NOMO-1 (cell line): ENCODE results near the gene TSR3.

Experiments used
- DNase-seq, 2 experiments: peaks; one replicate each; lab custom pipeline; 2025; ENCODE audit not compliant: unreplicated experiment in 2 of 2; lab: John Stamatoyannopoulos, UW

The TSR3 gene

DNA sequence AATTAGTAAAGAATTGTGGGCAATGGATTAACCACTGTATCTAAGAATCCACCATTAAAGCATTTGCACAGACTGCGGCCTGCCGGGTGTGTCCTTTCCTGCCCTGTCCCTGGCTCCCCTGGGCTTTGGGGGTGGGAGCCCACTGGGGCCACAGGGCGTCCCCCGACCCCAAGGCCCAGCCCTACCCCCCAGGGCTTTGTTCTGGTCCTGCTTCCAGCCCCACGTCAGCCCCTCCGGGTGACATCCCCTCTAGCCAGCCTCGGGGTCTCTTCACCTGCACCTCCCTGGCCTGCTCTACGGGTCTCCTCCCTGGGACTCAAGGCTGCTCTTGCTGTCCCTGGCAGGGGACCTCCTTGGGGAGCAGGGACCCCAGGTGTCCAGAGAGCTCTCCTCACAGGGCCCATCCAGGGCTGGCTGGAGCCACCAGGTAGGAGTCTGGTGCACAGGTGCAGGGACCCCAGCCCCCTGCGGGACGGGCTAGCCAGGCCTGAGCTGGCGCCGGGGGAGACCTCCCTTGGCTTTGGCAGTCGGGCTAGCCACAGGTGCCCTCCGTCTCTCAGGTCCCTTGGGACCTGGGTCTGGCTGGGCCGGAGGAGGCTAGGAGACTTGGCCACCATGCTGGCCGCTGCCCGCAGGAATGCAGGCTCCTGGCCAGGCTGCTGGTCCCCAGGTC, 24.6 kb downstream of the TSR3 start:
- no peak for DNase-seq

DNA sequence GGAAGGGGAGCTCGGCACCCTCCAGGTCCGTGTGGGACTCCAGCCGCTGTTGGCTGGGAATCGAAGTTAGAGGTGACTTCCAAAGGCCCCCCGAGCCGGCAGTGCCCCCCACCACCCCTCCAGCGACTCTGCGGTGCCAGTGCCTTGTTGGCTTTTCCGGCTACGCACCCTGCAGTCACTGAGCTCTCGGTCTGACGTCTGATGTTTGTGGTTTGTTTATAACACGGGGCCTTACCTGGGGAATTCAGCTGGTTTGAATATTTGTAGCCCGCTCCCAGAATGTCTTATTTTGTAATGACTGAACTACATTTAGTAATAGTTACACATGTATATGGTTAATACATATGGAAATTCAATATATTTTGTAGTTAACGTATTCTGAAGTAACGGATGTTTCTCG, 25.3 kb downstream of the TSR3 start:
- DNase-seq = no peak

DNA sequence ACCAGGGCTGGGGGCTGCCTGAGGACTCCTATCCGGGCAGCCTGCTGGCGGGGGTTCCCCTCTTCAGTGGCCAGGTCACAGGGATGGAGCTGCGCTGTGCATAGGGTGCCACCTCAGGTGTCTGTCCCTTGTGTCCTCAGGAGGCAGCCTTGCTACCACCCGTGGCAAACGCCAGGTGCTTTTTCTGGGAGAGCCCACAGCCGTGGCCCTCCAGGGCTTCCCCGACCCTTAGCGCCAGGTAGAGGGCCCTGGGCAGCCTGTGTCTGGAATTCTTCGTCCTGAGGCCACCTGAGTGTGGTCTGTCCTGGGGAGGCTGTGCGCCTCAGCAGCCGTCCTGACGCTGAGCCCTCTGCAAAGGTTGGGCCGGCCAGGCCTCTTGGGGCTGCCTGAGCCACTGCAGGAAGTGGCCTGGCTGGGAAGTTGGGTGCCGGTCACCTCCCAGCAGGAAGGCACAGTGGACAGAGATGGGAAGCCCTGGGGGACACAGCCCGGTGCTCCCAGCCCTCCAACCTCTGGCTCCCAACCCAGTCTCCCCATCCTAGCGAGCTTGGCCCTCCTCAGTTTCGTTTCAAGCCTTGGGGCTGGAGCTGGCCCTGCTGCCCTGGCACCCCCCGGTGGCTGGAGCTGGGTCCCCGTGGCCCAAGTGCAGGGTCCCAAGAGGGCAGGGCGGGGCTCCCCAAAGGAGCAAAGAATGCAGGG, 25.9 kb downstream of the TSR3 start:
- no peak for DNase-seq

DNA sequence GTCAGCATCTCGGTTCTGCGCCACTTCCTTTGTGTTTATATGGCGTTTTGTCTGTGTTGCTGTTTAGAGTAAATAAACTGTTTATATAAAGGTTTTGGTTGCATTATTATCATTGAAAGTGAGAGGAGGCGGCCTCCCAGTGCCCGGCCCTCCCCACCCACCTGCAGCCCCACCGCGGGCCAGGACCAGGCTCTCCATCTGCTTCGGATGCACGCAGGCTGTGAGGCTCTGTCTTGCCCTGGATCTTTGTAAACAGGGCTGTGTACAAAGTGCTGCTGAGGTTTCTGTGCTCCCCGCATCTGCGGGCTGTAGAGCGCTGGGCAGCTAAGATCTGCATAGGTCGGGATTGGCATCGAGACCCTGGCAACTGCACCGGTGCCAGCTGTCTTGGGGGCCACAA, 26.4 kb downstream of the TSR3 start:
- DNase-seq = no peak

DNA sequence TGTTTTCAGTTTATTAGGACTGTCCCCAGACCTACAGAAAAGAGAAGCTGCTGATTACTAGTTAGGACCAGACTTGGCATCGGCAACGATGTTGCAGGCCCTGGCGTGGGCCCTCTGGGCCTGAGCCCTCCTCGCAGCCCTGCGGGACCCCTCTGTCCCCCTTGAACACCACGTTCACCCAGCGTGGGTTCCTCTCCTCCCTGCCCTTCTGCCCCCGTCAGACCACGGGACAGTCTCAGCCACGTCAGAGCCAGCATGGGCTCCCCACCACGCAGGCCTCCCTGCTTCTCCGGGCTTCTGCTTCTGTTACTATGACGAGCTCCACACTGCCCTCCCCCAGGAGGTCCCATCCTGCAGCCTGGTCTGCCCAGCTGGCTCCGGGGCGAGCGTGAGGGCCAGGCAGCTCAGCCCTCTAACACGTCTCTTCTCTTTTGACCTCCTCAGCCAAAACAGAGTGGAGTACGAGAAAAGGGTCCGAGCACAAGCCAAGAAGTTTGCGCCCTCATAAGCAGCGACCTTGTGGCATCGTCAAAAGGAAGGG, 27.3 kb downstream of the TSR3 start:
- no peak for DNase-seq

DNA sequence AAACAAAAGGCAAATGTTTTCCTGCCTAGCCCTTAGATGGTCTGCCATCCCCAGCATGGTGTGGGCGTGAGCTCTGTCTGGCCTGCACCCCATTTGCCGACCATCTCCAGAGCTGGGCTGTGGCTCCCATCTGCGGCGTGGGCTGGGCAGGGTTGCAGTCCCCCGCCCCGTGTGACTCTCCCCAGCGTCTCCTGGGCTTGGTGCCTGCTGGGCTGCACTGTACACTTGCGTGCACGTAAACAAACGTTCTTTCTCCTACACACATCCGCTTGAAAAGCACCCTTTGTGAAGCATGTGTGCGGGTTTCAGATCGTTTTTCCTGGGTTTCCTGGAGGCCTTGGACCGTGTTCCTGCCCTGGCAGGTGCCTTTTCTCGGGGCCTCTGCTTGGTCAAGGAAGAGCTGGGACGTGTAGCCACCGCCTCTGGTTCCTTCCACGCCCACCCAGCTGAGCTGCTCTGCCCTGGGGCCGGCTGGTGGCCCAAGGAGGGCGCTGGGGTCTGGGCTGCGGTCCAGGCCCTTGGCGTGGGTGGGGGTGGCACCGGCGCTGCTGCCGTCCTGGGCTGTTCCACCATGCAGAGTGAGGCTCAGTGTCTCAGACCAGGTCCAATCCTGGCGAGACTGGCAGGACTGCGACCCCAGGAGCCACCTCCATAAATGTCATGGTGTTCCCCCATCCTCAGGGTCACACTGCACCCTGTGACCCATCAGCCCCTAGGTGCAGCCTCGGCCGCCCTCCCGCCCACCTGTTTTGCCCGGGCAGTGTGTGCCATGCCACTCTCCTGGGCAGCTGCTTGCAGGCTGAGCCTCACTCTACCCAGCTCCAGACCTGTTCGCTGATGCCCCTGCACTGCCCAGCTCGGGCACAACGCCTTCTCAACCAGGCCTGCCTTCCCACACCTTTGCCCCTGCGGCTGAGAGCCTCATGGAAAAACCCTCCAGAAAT, 28.1 kb downstream of the TSR3 start:
- no peak for DNase-seq

DNA sequence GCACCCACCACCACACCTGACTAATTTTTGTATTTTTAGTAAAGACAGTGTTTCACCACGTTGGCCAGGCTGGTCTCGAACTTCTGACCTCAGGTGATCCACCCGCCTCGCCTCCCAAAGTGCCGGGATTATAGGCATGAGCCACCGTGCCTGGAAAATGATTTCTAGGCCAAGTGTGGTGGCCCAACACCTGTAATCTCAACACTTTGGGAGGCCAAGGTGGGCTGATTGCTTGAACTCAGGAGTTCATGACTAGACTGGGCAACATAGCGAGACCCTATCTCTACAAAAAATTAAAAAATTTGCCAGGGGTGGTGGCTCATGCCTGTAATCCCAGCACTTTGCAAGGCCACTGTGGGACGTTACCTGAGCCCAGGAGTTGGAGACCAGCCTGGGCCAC, 29.3 kb downstream of the TSR3 start:
- DNase-seq = no peak

DNA sequence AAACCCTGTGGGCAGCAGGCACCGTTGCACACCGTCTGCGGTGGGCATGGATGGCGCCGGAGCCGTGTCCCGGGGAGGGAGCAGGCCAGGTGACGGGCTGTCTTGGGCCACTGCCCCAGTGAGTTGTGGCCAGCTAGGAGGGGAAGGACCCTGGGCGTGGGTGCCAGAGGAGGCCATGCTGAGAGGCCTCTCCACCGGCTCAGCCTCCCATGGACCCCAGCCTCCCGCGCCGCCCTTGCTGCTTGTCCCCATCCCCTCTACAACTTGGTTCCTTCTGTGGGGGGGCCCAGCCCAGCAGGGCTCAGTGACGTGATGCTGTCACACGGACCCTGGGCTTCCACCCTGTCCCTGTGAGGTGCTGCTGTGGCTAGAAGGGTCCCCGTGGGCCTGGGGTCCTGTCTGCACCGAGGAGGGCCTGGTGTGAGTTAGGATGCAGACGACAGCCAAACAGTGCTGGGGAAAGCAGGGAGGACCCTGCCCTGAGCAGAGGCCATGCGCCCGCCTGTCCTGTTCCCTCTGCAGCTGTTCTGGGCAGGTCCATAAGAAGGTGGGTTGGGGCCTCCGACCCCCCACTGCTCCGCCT, 30.9 kb downstream of the TSR3 start:
- no peak for DNase-seq

DNA sequence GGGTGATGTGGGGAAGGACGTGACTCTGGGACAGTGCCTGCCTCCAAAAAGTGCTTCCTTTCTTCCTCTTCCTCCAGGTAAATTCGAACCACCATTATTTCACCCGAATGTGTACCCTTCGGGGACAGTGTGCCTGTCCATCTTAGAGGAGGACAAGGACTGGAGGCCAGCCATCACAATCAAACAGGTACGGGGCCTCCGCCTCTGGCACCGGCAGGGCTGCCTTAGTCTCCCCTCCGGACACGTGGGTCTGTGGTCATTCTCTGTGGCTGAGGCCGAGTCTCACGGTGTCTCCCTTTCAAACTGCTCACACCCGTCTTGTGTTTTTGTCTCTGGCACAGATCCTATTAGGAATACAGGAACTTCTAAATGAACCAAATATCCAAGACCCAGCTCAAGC, 31.6 kb downstream of the TSR3 start:
- no peak for DNase-seq

DNA sequence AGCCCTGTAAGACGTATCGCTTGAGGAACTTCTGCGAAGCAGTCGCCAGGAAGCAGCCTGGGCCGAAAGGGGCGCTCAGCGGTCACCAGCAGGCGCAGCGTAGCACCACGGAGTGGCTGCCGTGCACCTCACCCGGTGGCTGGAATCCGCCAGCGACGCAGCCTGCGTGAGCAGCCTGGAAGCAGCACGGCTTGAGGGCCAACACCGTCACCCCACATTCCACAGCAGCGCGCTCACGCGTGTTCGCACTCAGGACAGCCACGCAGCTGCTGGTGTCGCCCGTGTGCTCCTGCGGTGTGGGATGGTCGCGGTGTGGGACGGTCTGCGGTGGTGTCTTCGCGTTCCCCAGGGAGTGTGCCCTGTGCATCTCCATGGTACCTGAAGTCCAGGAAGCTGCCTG, 32.6 kb downstream of the TSR3 start:
- DNase-seq = no peak

DNA sequence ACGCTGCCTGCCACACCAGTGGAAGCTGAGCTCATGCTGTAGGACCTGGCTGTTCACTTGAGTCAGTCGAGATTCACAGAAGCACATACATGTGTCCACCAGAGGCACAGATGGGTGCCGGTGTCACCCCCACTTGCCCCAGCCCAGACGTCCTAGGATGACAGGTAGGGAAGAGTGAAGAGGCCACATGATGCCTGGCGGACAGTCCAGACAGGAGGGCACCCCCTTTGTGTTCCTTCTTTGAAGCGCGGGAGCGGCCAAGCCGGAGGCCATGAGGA, 33.5 kb downstream of the TSR3 start:
- DNase-seq = no peak

DNA sequence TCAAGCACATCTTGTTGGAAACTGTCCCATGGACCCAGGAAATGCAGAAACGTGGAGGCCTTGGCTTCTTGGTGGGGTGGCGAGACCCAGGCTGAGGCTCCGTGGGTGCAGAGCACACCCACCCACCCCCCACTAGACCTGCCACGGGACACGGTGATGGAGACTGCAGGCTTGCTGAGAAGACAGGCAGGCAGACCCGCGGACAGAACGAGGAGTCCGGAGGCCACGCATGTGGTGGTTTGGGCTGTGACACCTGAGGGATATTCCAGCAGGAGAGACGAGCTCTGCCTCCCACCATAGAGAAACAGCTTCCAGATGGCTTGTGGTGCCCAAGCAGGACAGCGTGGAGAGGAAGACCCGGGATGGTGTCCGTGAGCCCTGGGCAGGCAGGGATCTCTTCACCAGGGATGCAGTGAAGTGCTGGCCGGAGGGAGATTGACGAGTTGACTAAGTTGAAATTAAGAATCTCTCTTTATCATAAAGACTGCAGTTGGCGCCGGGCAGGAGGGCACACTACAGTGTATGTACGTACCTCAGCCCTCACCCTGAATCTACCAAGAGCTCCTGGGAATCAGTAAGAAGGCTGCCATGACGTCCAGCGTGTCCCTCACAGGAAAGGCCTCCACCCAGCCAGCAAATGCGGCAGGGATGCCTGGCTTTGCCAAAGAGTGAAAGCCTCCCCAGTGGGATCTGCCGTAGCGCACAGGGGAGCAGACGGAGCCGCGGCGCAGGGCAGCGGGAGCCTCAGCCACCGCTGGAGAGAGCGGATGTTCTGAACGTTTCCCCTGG, 34.0 kb downstream of the TSR3 start:
- no peak for DNase-seq

DNA sequence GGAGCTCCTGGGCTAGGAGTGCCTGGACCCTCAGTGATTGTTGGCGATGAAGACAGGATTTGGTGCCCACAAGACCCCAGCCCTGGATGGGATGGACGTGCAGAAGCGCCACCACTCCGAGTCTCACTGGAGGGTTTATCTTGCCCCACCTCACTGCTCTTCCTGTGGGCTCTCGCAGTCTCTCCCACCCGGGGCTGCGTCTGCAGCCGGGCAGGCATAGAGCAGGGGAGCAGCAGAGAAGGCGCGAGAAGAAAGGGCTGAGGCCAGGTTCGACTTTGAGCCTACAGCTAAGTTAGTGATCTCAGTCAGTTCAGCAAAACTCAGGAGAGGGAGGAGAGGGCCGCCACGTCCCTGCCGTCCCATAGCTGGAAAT, 35.7 kb downstream of the TSR3 start:
- no peak for DNase-seq

DNA sequence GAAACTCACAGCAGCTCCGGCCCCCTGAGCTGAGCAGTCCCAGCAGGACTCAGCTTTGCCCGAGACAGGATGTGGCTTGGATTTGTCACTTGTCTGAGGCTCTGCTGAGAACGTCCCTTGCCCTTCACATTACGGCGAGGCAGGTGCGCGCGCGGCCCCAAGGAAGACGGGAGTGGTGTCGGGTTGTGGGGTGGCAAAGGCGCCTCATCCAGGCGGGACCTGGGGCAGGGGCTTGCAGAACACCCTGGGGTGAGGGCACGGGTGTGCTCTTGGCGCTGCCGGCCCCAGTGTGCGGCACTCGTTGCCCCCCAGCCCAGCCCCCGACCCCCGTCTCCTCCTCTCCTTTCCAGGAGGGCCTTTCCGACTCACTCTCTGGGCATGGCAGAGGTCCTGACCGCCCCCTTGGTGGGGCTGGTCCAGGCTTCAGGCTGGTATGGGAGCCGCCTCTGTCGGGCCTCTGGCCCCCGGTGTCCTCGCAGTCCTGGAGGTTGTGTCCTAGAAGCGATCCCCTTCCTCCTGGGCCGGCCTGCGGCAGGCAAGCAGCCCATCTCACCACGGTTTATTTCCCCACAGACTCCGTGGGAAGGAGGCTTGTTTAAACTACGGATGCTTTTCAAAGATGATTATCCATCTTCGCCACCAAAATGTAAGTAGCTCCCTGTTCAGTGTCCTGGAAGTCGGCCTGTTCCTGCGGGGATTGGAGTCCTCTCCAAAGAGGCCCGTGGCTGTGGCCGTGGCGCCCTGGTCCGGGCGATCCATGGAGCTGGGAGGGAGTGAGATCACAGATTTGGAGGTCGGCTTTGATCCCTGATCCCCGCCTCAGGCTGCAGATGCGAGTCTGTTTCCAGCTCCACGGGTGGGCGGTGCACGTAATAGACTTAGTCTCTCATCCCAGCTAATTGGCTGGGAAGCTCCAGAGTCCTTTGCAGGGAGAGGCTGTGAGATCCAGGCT, 36.3 kb downstream of the TSR3 start:
- no peak for DNase-seq

DNA sequence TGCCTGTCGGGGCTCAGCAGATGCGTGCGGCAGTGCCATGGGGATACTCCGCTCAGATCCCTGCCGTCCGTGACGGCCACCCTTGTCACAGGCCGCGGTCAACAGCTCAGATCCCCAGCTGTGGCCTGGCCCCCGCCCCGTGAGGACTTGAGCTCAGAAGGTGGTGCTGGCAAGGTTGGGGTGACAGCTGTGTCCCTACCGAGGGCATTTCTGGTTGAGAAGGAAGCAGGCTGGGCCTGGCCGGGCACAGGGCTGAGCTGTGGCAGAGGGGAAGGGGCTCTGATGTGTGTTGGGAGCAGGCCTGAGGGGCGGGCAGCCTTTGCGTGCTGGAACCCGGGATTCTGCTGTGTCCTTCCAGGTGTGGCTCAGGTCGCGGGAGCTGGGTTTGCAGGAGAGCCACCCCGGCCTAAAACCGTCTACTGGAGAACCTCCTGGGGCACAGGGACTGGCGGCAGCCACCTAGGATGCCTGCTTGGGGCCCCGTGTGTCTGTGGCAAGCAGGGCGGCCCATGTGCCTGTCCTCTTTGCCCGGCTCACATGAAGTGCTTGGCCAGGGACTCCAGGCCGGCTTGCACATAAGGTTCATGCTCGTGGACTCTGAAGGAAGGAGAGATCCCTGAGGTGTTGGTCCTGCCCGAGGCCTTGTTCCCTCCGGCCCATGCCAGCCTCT, 37.1 kb downstream of the TSR3 start:
- no peak for DNase-seq

DNA sequence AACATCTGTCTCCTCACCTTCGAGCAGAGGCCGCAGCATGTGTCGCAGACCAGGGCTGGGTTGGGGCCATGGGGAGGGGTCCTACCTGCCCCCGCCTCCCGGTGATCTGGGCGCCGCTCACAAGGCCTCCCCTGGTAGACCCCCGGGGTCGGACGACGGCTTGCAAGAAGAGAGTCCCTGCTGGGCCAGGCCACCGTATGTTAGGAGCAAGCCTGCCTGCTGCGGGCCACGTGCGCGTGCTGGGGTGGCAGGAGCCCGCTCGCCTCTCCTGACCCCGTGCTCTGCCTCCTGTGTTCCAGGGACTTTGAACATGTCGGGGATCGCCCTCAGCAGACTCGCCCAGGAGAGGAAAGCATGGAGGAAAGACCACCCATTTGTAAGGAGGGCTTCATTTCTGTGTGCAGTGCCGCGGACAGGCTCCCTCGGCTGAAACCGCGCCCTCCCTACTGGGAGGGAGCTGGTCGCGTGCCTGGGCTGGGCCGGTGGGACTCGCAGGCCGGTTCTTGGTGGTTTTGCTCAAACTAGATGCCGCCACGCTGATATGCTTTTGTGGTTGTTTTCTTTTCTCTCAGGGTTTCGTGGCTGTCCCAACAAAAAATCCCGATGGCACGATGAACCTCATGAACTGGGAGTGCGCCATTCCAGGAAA, 37.8 kb downstream of the TSR3 start:
- no peak for DNase-seq

DNA sequence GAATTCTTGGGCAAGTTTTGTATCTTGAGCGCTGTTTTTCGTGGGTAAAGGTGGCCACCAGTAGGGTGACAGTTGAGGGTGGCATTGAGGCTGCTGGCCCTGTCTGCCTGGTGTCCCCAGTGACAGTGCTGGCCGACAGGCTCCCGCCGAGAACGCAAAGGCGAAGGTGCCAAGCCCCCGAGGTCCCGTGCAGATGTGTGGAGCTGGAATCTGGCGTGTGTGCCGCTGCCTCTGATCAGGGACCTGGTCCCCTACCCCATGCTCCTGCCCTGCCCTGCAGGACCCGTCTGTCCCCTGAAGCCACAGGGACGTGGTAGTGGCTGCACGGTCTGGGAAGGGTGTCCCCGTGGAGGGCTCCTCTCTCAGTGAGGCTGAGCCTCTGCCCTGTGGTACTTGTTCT, 38.8 kb downstream of the TSR3 start:
- DNase-seq = no peak

DNA sequence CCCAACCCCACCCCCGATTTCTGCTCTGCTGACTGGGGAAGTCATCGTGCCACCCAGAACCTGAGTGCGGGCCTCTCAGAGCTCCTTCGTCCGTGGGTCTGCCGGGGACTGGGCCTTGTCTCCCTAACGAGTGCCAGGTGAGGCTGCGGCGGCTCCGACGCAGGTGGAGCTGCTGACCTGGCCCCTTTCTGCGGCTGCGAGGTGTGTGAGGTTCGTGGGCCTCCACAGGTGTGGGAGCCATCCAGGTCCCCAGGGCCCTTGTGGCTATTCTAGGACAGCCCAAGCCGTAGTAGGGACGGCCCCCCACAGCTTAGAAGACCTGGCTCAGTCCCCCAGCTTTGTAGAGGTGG, 39.2 kb downstream of the TSR3 start:
- no peak for DNase-seq
